HepG2 (cell line): ENCODE data around the gene TNFRSF18. TPM values are rescaled to one million over a fixed set of nuclear protein-coding genes. Genes with fewer than 3 reads are reported as not detected.

Experiments used
- CHCHD3 ChIP-seq: sonication (generic); formaldehyde crosslinking; IDR thresholded peaks from 2 replicates; pipeline ENCODE4 v1.8.0; 2022; ENCODE audit warnings: mild to moderate bottlenecking, missing genetic modification reagents, moderate library complexity
- ETV5 ChIP-seq: IDR thresholded peaks from 2 replicates; pipeline ENCODE4 v1.6.1; 2018; ENCODE audit warnings: missing biosample characterization, missing genetic modification reagents, inconsistent platforms, borderline replicate concordance
- IRF9 ChIP-seq: sonication (generic); formaldehyde crosslinking; IDR thresholded peaks from 2 replicates; pipeline ENCODE4 v1.8.0; 2022; ENCODE audit warnings: missing genetic modification reagents, mild to moderate bottlenecking, borderline replicate concordance
- MED1 ChIP-seq: sonication (generic); formaldehyde crosslinking; IDR thresholded peaks from 2 replicates; pipeline ENCODE4 v1.4.0; 2020; ENCODE audit warnings: missing genetic modification reagents
- MLXIP ChIP-seq: sonication (generic); formaldehyde crosslinking; IDR thresholded peaks from 2 replicates; pipeline ENCODE4 v1.9.0; 2021; ENCODE audit warnings: missing genetic modification reagents, borderline replicate concordance
- ZBTB3 ChIP-seq: sonication (generic); formaldehyde crosslinking; IDR thresholded peaks from 2 replicates; pipeline ENCODE4 v1.4.0; 2020; ENCODE audit warnings: low read depth, mild to moderate bottlenecking, moderate library complexity, missing genetic modification reagents, borderline replicate concordance
- ZNF124 ChIP-seq: sonication (generic); formaldehyde crosslinking; IDR thresholded peaks from 2 replicates; pipeline ENCODE4 v1.4.0; 2020; ENCODE audit warnings: missing genetic modification reagents
- ZNF350 ChIP-seq: sonication (generic); formaldehyde crosslinking; IDR thresholded peaks from 2 replicates; pipeline ENCODE4 v1.4.0; 2020; ENCODE audit warnings: mild to moderate bottlenecking, low read depth, missing genetic modification reagents, borderline replicate concordance
- polyA plus RNA-seq, 8 experiments: library from polyadenylated mRNA; depleted of rRNA in 3 of 8; stranded (reverse) in 7 of 8; unstranded in 1 of 8; fragments of >200 nt; fragmentation: Illumina TruSeq in 4 of 8; extraction: Trizol in 4 of 8; gene quantifications; 2 replicates each; pipeline versions ENCODE4 v1.2.1 to v1.2.3, GENCODE V29; 2011 to 2016; ENCODE audit warnings: low read depth in 4 of 8, missing spikeins in 1 of 8, mixed read lengths in 1 of 8; ENCODE audit not compliant: insufficient read depth in 1 of 8
- total RNA-seq, 5 experiments: library from RNA; depleted of rRNA; stranded (reverse); fragments of >200 nt; fragmentation: Illumina TruSeq; extraction: Trizol; gene quantifications; 2 replicates each; pipeline ENCODE4 v1.2.3, GENCODE V29; 2016; ENCODE audit warnings: low read depth in 1 of 5
- TF ChIP-seq, protein P1 (sequence below): sonication (generic); formaldehyde crosslinking; IDR thresholded peaks from 2 replicates; pipeline ENCODE4 v1.5.1; 2020; ENCODE audit warnings: mild to moderate bottlenecking, missing genetic modification reagents, moderate library complexity
- TF ChIP-seq, protein P2 (sequence below): IDR thresholded peaks from 2 replicates; pipeline ENCODE4 v1.6.1; 2016; ENCODE audit warnings: missing compliant biosample characterization, missing genetic modification reagents, borderline replicate concordance
- TF ChIP-seq, protein P3 (sequence below): fragments of 450-650 bp; IDR thresholded peaks from 2 replicates; pipeline ENCODE4 v1.6.1; 2017; ENCODE audit warnings: mild to moderate bottlenecking

TNFRSF18 gene
- total and polyA plus RNA-seq, 2 of the 13 experiments (the other 11 are each of a cell fraction or from before 2014, with no cell fraction given) = not detected

- TF ChIP-seq, protein P1, sequence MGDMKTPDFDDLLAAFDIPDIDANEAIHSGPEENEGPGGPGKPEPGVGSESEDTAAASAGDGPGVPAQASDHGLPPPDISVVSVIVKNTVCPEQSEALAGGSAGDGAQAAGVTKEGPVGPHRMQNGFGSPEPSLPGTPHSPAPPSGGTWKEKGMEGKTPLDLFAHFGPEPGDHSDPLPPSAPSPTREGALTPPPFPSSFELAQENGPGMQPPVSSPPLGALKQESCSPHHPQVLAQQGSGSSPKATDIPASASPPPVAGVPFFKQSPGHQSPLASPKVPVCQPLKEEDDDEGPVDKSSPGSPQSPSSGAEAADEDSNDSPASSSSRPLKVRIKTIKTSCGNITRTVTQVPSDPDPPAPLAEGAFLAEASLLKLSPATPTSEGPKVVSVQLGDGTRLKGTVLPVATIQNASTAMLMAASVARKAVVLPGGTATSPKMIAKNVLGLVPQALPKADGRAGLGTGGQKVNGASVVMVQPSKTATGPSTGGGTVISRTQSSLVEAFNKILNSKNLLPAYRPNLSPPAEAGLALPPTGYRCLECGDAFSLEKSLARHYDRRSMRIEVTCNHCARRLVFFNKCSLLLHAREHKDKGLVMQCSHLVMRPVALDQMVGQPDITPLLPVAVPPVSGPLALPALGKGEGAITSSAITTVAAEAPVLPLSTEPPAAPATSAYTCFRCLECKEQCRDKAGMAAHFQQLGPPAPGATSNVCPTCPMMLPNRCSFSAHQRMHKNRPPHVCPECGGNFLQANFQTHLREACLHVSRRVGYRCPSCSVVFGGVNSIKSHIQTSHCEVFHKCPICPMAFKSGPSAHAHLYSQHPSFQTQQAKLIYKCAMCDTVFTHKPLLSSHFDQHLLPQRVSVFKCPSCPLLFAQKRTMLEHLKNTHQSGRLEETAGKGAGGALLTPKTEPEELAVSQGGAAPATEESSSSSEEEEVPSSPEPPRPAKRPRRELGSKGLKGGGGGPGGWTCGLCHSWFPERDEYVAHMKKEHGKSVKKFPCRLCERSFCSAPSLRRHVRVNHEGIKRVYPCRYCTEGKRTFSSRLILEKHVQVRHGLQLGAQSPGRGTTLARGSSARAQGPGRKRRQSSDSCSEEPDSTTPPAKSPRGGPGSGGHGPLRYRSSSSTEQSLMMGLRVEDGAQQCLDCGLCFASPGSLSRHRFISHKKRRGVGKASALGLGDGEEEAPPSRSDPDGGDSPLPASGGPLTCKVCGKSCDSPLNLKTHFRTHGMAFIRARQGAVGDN (CRISPR knock-in tag) = peak; percentile 49
- TF ChIP-seq, protein P2, sequence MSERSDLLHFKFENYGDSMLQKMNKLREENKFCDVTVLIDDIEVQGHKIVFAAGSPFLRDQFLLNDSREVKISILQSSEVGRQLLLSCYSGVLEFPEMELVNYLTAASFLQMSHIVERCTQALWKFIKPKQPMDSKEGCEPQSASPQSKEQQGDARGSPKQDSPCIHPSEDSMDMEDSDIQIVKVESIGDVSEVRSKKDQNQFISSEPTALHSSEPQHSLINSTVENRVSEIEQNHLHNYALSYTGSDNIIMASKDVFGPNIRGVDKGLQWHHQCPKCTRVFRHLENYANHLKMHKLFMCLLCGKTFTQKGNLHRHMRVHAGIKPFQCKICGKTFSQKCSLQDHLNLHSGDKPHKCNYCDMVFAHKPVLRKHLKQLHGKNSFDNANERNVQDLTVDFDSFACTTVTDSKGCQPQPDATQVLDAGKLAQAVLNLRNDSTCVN = no peak
- TF ChIP-seq CHCHD3 (CRISPR knock-in tag) = no peak
- TF ChIP-seq ZNF124 (CRISPR knock-in tag) = no peak
- TF ChIP-seq, protein P3, sequence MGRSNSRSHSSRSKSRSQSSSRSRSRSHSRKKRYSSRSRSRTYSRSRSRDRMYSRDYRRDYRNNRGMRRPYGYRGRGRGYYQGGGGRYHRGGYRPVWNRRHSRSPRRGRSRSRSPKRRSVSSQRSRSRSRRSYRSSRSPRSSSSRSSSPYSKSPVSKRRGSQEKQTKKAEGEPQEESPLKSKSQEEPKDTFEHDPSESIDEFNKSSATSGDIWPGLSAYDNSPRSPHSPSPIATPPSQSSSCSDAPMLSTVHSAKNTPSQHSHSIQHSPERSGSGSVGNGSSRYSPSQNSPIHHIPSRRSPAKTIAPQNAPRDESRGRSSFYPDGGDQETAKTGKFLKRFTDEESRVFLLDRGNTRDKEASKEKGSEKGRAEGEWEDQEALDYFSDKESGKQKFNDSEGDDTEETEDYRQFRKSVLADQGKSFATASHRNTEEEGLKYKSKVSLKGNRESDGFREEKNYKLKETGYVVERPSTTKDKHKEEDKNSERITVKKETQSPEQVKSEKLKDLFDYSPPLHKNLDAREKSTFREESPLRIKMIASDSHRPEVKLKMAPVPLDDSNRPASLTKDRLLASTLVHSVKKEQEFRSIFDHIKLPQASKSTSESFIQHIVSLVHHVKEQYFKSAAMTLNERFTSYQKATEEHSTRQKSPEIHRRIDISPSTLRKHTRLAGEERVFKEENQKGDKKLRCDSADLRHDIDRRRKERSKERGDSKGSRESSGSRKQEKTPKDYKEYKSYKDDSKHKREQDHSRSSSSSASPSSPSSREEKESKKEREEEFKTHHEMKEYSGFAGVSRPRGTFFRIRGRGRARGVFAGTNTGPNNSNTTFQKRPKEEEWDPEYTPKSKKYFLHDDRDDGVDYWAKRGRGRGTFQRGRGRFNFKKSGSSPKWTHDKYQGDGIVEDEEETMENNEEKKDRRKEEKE = no peak
- TF ChIP-seq ZBTB3 (CRISPR knock-in tag) = no peak
- TF ChIP-seq ETV5 (CRISPR knock-in tag) = peak; percentile 51; the same call in 1 of the 2 replicates
- 0 out of 2 replicates have a peak, but pooled peaks have one; percentile 5 for TF ChIP-seq ZNF350
- no peak for TF ChIP-seq IRF9
- TF ChIP-seq MED1 (CRISPR knock-in tag) = peak; percentile 22; the same call in 1 of the 2 replicates
- no peak for TF ChIP-seq MLXIP (CRISPR knock-in tag)
Measured at GRCh38 chr1:1167841-1168450, 38.4 kb downstream of the TNFRSF18 start (continued).
